Suppressor macrophage treated with lipopolysaccharide for 4 hours (primary cell): Measurements from ENCODE around the gene SQOR.

Source experiments
- DNase-seq: peaks from one replicate; pipeline ENCODE4 v3.0.0-alpha.2; 2020

SQOR gene

DNA sequence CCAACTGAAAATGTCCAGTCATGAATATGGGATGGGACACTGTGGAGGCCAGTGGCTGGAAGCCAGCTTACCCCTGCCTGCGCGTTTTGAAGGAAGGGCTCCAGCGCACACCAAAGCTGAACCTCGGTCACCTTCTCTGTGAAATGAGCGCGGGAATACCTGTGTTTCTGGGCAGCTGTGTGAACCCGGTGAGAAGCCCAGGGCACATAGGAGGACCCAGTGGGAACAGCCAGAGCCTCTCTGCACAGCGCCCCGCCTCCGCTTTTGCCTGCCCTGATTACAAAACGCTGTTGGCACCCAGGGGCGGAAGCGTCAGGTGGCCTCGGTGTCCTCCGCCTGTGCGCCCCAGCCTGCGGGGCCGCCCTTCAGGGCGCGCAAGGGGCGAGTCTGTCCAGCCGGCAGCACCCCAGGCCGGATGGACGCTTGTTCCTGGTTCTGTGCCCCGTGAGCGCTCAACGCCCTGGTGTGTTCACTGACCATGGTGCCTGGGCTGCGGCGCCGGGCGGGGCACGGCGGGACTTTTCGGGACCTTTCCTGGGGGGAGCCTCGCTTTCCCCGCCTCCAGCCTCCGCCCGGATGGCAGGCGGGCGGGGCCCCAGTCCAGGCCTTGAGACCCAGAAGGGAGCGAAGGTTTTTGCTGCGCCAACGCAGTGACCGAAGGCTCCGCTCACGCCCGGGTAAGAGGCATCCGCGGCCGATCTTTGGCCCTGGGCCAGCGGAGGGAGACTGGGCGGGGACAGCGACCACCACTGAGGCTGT is at the start of gene SQOR:
Gene SQOR (plus strand): TSS at position 598 of the 759 bp plus-strand sequence. CDS start 23,895 bp downstream, outside the sequence.
- peak; percentile 98 for DNase-seq

GRCh38 chr15:45585069-45585791 is 49.6 kb upstream of the SQOR start:
- no peak for DNase-seq

DNA sequence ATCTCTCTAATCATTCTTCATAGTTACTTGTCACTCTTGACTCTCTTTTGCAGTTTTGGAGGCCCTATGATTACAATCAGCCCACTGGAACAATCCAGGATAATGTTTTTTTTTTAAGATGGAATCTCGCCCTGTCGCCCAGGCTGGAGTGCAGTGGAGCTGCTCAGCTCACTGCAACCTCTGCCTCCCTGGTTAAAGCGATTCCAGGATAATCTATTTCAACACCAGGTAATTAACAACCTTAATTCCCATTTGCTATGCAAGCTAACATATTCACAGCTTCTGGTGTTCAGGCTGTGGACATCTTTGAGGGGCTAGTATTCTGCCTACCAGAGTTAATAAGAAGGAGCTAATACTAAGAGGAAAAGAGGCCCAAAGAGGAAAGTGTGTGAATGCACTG is 48.7 kb upstream of the SQOR start:
- no peak for DNase-seq

GRCh38 chr15:45586601-45587094 is 48.2 kb upstream of the SQOR start:
- no peak for DNase-seq

DNA sequence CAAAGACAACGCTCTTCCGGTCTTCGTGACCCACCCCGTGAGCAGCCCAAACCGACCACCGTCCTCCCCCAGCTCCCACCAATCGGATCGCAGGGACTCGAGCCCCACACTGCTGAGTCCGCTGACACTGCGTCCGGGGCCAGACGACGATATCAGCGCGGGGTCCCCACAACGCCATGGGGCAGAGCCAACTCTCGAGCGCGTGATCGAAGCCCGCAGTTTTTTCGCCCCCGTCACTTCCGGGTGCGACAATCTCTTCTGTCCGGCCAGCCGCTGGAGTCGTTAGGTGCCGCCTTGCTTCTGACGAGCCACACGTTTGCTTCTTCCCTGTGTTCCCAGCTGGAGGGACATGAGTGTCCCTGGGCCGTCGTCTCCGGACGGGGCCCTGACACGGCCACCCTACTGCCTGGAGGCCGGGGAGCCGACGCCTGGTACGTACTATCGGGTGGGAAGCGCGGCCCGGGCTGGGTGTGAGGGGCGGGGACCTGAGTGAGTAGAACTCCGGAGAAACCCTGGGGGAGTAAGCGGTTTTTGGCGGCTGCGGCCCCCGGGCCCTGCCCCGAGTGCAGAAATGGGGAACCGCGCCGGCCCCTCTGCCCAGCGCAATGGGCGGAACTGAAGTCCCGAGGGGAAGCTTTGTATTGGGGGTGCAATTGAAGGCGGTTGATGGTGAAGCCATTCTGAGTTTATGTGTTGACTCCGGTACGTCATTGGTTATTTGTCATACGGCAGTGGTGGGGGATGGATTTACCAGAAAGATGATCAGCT is 47.5 kb upstream of the SQOR start, which contains the start of gene BLOC1S6:
Gene BLOC1S6 (plus strand): TSS at position 285 of the 768 bp plus-strand sequence. CDS start 65 bp downstream, at position 350.
- DNase-seq, result peak; percentile 95

- DNase-seq, result no peak
Observed at GRCh38 chr15:45587863-45588170, 47.0 kb upstream of the SQOR start.

- DNase-seq, result peak; percentile 21
Observed at GRCh38 chr15:45588219-45588875, 46.5 kb upstream of the SQOR start.

DNA sequence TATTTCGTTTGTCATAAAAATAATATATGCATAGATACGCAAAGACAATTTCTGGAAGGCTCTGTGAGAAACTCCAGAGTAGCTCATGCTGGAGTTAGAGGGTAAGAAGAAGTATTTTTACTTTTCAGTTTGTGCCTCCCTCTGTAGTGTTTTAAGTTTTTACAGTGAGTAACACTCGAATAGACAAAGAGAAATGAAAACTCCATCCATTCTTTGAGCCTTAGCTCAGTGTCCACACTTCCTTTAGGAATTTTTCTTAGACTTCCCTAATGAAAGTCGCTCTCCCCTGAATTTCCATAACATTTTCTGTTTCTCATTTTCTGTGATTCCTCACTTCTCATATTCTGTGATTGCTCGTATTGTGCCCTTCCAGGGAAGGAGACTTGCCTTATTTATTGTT is 45.6 kb upstream of the SQOR start:
- peak; percentile 36 for DNase-seq

DNA sequence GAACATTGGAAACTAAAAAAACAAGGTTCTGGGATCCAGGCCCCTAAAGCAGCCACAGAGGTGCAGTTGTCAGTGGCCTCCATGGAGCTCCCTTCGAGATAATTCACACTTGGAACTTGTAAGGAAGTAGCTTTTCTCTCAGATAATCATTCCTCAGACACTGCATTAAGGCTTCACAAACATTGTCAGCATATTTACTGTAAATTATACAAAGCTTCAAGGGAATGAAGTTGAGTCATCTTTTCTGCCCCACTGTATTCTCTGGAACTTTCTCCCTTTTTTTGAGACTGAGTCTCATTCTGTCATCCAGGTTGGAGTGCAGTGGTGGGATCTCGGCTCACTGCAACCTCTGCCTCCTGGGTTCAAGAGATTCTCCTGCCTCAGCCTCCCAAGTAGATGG is 40.5 kb upstream of the SQOR start:
- no peak for DNase-seq

GRCh38 chr15:45594835-45595530 is 39.8 kb upstream of the SQOR start:
- no peak for DNase-seq

DNA sequence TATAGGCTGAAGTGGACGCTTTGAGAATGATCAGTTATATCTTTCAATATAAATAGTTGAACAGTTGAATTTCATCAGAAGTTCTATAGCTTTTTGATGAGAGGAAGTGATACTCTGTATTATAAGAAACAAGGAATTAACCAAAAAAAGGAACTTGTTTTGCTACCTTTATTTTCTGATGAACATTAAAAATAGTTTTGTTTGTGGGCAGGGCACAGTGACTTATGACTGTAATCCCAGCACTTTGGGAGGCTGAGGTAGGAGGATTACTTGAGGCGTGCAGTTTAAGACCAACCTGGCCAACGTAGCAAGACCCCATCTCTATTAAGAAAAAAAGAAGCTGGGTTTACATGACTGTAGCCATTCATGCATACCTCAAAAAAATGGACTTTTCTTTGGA is 30.9 kb upstream of the SQOR start:
- peak; percentile 43 for DNase-seq

DNA sequence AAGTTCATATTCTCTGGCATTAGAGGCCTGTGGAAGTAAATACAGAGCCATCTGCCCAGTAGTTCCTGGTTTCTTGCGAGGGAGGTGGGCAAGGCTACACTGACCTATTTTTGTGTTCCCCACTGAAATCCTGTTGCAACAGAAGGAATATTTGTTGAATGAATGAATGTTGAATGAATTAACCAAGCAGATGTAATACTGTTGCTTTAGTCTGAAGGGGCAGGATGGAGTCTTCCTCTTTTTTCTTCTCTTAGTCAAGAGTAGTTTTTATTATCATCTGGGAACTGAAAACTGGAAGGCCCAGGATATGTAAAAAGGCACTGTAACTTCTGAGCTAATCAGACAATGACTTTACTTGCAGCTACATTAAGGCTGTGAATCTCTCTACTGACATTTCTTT is 30.5 kb upstream of the SQOR start:
- DNase-seq, result peak; percentile 81

DNA sequence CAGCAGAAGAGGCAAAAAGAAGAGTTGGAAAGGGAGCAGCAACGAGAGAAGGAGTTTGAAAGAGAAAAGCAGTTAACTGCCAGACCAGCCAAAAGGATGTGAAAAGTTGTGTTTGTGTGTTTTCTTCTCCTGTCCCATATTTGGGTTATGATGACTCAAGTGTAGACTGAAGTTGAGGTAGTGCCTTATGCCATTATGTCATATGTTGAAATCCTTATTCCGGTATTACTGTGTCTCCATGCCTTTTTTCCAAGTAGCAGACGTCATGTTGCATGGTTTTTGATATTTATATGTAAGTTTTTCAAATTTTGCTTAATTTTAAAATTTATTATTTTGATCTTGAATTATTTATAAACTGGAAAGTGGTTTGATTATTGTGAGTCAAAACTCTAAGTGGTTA is 28.4 kb upstream of the SQOR start:
- peak; percentile 67 for DNase-seq

DNA sequence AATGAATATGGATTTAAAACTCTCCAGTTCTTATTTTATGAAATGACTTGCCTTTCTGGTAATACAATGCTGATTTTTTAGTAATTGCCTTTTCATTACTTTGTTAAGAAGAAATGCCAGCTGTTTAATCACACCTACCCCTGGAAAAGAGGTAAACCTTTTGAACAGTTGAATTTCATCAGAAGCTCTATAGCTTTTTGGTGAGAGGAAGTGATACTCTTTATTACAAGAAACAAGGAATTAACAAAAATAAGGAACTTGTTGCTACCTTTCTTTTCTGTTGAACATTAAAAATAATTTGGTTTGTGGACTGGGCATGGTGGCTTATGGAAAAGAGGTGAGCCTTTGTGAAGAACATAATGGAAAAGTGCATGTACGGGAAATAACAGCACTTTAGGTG is 28.0 kb upstream of the SQOR start:
- DNase-seq, result no peak

GRCh38 chr15:45611305-45611704 is 23.5 kb upstream of the SQOR start:
- peak; percentile 58 for DNase-seq

DNA sequence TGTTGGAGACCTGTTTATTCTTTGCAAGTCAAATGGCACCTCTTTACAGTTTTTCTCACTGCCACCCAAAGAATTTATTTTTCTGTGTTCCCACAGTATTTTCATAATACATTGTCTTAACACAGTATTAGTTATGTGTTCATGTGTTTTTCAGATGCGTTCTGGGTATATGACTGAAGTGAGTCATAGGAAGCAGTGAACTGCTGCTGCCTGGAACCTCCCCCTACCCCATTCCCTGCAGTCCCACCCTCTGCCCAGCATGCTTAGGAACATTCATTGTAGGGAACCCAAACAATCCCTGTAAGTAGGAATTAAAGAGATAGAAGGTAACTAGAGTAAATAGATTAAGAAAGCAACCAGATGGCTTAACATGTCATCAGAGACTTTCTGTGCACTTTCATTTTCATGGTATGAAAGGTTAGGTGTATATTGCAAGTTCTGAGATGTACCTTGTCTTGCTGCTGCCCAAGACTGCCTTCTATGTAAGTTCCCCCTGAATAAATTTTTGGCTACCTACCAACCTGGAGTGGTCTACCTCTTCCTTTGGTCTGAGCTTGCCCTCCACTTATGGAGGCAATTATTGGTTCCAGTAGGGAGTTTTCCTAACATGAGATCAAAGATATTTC is 21.9 kb upstream of the SQOR start:
- no peak for DNase-seq

DNA sequence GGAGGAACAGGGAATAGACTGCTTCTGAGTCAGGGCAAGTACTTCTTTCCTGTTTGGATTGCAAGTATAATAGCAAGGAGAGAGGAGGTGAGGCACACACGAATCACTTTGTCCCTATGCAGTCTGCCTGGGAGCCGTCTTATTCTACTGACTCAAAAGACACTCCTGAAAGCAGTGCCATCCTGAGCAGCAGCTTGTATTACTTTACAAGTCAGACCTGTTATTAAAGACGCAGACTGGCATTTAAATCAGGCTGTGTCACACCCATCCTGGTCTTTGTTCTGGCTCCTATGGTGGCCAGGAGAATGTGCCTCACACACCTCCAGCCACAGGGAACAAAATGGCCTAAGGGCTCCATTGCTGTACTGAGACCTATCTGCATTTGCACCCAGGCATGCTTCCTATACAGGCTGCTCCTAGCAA is 17.9 kb upstream of the SQOR start:
- DNase-seq, result no peak

- DNase-seq, result no peak
Observed at GRCh38 chr15:45618813-45619212, 16.0 kb upstream of the SQOR start.

- DNase-seq, result no peak
Observed at GRCh38 chr15:45628136-45628535, 6.7 kb upstream of the SQOR start.

DNA sequence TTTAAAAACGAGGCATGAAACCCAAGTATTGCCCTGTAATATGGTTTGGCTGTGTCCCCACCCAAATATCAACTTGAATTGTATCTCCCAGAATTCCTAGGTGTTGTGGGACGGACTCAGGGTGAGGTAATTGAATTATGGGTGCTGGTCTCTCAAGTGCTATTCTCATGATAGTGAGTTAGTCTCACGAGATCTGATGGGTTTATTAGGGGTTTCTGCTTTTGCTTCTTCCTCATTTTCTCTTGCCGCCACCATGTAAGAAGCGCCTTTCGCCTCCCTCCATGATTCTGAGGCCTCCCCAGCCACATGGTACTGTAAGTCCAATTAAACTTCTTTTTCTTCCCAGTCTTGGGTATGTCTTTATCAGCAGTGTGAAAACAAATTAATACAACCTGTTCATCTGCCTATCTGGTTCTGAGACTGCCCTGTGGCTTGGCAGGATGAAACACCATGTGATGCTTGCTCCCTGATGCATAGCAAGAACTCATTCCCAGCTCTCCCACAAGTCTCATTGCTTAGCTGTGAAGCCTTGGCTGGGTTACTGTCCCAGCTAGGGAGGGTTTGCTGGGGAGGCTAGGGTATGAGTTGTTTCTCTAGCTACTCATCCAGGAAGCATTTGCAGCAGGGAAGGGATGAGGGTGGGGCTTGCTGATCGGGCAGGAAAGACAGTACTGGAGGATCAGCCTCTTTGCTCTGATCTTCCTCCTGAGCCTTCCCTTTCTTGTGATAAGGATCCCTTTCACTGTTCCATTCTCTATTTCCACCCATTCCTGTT is 3.7 kb upstream of the SQOR start:
- DNase-seq, result peak; percentile 64

DNA sequence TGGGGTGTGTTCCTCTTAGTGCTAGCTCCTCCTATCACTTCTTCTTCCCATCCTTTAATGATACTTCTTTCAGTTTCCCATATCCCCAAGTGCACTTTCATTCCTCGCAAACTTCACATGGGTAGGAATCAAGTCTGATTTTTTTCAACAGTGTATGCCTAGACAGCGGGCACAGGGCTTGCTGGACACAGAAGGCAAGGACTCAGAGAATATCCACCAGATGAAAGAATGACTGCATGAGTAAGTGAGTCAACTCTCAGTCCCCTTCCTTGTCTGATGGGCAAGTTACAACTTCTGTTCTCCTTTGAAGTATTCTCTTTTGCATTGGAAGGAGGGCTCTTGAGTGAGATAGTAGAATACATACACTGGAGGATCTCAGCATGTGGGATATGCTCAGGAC is 3.1 kb upstream of the SQOR start:
- peak; percentile 72 for DNase-seq
